ENCODE data around the gene CCS.
"Not testable (repeated sequence)": the region's sequence is repeated elsewhere in the genome, so short reads cannot be mapped to it uniquely, and the experiment has no call there.

CCS gene, protein sequence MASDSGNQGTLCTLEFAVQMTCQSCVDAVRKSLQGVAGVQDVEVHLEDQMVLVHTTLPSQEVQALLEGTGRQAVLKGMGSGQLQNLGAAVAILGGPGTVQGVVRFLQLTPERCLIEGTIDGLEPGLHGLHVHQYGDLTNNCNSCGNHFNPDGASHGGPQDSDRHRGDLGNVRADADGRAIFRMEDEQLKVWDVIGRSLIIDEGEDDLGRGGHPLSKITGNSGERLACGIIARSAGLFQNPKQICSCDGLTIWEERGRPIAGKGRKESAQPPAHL

GRCh38 chr11:66592457-66593302 lies at the start of gene CCS, which contains the start of gene CCDC87:
TSS of gene CCS (plus strand) at chr11:66593185. CDS start at chr11:66593262, 77 bp downstream.
TSS of gene CCDC87 (minus strand) at chr11:66593063. CDS start at chr11:66593015, 48 bp downstream.
- peak; percentile 98 for DNase-seq (ENCODE audit: low read depth)

DNA sequence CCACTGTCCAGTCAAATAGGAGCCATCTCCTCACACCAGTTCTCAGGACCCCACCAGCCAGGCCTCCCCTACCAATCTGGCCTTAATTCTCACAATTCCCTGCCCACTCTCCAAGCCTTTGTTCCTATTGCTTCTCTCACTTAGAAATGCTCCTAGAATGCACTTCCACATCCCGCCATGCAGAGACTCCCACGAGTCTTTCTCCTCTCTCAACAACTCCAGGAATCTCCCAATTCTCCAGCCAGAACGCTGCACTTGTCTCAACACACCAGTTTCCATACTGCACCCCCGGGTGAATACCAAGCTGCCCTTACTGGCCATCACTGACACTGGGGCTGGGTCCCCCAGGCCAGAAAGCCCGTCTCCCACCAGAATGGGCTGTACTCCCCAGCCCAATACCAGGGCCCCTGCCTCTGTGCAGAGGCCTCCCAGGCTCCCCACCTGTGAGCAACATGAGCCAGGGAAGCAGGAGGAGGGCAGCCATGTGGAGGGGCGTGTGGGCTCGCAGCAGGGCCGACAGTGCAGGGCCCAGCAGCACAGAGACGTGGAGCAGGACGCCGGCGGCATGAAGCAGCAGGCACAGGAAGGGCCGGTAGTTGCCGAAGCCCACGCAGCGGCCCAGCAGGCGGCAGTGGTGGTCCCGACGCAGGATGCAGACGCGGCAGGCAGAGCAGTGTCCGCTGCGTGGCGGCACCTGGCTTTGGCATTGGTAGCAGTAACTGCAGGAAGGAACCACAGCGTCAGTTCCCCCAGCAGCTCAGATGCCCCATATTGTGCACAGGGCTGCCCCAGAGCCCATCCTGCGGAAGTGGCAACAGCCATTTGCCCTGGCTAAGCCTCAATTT lies 49.5 kb upstream of the CCS start:
- DNase-seq (ENCODE audit: low read depth), result peak; percentile 47

- DNase-seq (ENCODE audit: low read depth), result not testable (repeated sequence)
Observed at GRCh38 chr11:66544952-66545351, 48.0 kb upstream of the CCS start.

DNA sequence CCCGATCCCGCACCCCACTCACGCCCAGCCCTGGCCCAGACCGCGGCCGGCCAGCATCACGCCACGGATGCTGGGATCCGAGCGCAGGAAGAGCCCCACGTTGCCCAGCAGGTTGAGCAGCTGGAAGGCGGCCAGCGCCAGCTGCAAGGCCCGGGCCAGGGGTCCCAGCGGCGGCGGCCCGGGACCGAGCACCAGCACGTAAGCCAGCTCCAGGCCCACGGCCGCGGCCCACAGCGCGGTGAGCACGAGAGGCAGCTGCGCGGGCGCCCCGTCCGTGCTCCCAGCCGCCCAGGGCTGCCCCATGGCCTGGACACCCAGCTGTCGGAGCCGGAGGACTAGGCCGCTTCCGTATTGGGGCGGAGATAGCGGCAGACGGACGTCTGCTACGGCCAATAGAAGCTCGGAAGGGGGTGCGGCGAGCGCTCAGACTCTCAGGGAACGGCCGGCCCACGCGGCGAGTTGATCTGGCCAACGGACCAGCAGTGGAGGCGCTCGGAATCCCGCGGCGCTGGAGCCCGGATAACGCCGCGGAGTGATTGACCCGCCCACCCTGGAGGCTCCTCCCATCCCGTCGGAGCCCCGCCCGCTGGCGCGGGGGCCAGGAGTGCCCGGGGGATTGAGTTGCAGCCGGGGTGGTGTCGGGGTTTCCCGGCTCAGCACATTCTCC lies 47.2 kb upstream of the CCS start, which contains the start of gene ZDHHC24:
Gene ZDHHC24 (minus strand): TSS at position 348 of the 667 bp plus-strand sequence. CDS start 45 bp downstream, at position 303.
- peak; percentile 74 for DNase-seq (ENCODE audit: low read depth)

GRCh38 chr11:66546368-66546965 lies 46.5 kb upstream of the CCS start, which contains the start of gene ACTN3:
TSS of gene ACTN3 (plus strand) at chr11:66546903. CDS start at chr11:66546938, 35 bp downstream.
- DNase-seq (ENCODE audit: low read depth), result no peak

GRCh38 chr11:66546966-66547661 lies 45.9 kb upstream of the CCS start:
- no peak for DNase-seq (ENCODE audit: low read depth)

- DNase-seq (ENCODE audit: low read depth), result no peak
Observed at GRCh38 chr11:66547662-66548009, 45.3 kb upstream of the CCS start.

DNA sequence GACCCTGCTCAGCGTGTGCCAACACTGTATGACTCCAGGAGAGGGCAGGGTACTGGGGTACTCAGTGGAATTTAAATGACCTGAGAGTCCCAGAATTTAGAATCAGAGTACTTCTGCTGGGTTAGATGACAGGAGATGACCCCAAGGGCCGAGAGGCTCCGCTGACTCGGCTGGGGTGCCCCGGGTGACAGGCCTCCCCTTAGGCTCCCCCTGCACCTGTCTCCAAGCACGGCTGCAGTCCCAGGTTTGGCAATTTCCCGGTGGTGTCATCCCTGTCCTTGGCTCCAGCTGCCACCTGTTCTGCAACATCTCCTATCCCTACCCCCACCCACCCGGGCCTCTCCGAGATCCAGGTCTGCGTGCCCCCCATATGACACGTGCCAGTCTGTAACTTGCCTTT lies 44.9 kb upstream of the CCS start:
- no peak for DNase-seq (ENCODE audit: low read depth)

DNA sequence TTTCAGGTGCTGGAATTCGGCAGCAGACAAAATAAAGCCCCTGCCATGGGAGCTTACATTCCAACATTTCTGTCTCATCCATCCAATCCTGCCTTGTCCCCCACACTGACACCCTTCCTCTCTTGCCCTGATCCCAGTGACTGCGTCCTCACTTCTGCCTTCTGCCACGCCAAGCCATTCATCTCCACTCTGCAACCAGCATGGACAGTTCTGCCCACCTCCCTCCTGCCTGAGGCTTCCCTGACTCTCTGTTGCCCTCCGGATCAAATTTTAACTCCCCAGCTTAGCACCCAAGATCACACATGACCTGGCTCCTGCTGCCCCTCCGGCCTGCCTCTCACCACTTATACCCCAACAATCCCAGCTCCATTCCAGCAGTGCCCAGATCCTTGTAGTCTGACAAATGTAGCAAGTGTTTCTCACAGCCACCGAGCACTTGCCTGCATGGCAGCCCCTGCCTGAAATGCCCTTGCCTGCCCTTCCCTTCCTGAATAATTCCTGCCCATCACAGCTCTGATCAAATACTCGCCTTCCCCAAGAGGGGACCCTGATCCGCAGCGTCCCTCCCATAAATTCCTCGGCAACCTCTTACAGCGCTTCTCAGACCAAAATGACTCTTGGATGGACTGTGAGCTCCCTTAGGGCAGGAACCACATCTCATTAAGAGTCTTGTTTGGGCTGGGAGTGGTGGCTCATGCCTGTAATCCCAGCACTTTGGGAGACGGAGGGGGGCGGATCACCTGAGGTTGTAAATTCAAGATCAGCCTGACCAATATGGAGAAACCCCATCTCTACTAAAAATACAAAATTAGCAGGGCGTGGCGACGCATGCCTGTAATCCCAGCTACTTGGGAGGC lies 44.0 kb upstream of the CCS start:
- no peak for DNase-seq (ENCODE audit: low read depth)

GRCh38 chr11:66549696-66550095 lies 43.3 kb upstream of the CCS start:
- DNase-seq (ENCODE audit: low read depth), result no peak

- DNase-seq (ENCODE audit: low read depth), result no peak
Observed at GRCh38 chr11:66550887-66551286, 42.1 kb upstream of the CCS start.

DNA sequence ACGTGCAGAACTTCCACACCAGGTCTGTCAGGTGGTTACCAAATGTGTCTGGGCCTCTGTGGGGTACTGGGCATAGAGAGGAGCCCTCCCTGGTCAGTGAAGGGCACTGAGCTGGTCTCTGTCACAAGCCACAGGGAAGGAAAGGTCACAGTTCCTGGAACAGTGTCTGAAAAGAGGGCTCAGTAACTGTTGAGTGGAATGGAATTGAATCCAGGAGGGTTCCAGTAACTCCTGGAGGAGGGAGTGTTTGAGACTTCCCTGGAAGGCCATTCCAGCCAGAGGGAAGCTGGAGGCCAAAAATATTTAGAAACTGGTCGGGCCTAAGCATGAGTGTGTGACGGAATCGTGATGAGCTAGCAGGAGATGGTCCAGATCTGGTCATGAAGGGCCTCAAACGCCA lies 38.4 kb upstream of the CCS start:
- no peak for DNase-seq (ENCODE audit: low read depth)

- DNase-seq (ENCODE audit: low read depth), result no peak
Observed at GRCh38 chr11:66555416-66555815, 37.6 kb upstream of the CCS start.

GRCh38 chr11:66556086-66556485 lies 36.9 kb upstream of the CCS start:
- no peak for DNase-seq (ENCODE audit: low read depth)

DNA sequence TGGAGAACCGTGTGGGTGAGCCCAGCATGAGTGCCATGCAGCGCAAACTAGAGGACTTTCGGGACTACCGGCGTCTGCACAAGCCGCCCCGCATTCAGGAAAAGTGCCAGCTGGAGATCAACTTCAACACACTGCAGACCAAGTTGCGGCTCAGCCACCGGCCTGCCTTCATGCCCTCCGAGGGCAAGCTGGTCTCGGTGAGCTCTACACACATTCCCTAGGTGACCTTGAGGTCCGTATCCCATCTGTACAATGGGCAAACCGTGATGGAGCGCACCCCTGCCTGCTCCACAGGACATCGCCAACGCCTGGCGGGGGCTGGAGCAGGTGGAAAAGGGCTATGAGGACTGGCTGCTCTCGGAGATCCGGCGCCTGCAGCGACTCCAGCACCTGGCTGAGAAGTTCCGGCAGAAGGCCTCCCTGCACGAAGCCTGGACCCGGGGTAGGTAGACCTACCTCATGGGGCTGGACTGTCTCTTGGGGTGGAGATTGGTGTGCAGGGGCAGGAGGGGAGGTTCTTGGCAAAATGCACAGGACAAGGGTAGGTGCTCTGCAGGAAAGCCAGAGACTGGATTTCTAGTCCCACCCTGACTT lies 35.2 kb upstream of the CCS start:
- no peak for DNase-seq (ENCODE audit: low read depth)

GRCh38 chr11:66559142-66559865 lies 33.7 kb upstream of the CCS start:
- DNase-seq (ENCODE audit: low read depth), result no peak

- DNase-seq (ENCODE audit: low read depth), result no peak
Observed at GRCh38 chr11:66559866-66560676, 32.9 kb upstream of the CCS start.
